ENCODE measurements around the gene ZBTB25.

The ZBTB25 gene

DNA sequence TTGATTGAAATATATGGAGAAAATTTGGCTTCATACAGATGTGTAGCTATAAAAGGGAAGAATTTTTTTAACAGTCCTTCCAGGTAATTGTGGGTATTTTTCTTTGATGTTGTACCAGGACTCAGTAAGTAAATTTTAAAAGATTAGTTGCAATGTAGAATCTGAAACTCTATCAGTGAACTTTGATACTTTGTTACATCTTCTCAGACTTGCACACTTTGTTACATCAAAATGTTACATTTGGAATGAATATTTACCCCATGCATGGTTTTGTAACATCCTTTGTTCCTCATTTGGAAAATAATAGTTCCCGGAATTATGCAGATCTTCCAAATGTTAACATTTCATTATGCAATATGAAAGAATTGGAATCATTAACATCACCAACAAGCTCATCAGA is 101.7 kb downstream of the ZBTB25 start:
- FAIRE-seq, result peak; percentile 58
- DNase-seq (ENCODE audit: insufficient read length, low spot score), result no peak

DNA sequence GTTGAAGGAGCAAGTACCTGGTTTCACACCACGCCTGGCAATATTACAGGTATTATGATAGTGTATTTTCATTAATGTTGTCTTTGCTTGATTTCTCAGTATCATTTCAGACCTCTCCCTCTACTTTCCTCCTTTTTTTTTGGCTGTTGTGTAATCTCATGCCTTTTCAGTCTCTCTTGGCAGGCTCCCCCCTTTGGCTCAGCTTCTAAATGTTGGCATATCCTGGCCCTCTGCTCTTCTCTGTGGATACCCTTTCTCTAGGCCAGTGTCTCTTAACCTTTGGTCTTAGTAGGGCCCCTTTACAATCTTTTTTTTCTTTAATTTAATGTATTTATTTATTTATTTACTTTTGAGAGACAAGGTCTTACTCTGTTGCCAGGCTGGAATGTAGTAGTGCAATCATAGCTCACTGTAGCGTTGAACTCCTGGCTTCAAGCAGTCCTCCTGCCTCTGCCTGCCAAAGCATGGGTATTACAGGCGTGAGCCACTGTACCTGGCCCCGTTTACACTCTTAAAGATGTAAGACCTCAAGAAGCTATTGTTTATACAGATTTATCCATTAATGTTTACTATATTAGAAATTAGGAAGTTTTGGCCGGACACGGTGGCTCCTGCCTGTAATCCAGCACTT is 102.7 kb downstream of the ZBTB25 start:
- peak; percentile 80 for FAIRE-seq
- DNase-seq (ENCODE audit: insufficient read length, low spot score), result no peak
